ENCODE data around the gene UBE2G2.
A peak's percentile ranks its signal among the peaks of the same experiment; 100 is the strongest.

Gene UBE2G2

GRCh38 chr21:44838951-44839350 lies 37.3 kb upstream of the UBE2G2 start:
- no peak for DNase-seq (ENCODE audit: low read depth, low spot score)
- Histone ChIP-seq H3K4me1 (ENCODE audit: insufficient read depth, insufficient read length) (peaks cover 14% of the 10 kb centered on the region), H3K9ac (ENCODE audit: insufficient read length, low read depth) (no peak overlapping the region), H3K36me3 (ENCODE audit: insufficient read depth, insufficient read length, low read length) (no peaks in the 10 kb centered on the region), H3K9me3 (ENCODE audit: insufficient read depth, low read length) (no peaks in the 10 kb centered on the region), H3K27me3 (ENCODE audit: insufficient read depth, insufficient read length) (no peaks in the 10 kb centered on the region), H3K4me3 (ENCODE audit: insufficient read length, low read depth) (no peak overlapping the region)
- TF ChIP-seq ZNF274 (IDR thresholded peaks at IDR 0.05; ENCODE audit: low read depth, low read length) = no peak
- no peak for TF ChIP-seq YY1 (IDR thresholded peaks at IDR 0.05; ENCODE audit: insufficient read depth, insufficient read length)
- TF ChIP-seq SUZ12 (IDR thresholded peaks at IDR 0.05; ENCODE audit: extremely low read depth, insufficient read depth, insufficient read length) = no peak

- Histone ChIP-seq H3K9ac (ENCODE audit: insufficient read length, low read depth) (peak overlapping the region; percentile 47), H3K27me3 (ENCODE audit: insufficient read depth, insufficient read length) (no peaks in the 10 kb centered on the region), H3K9me3 (ENCODE audit: insufficient read depth, low read length) (no peaks in the 10 kb centered on the region), H3K4me1 (ENCODE audit: insufficient read depth, insufficient read length) (peaks cover 14% of the 10 kb centered on the region), H3K36me3 (ENCODE audit: insufficient read depth, insufficient read length, low read length) (no peaks in the 10 kb centered on the region), H3K4me3 (ENCODE audit: insufficient read length, low read depth) (no peak overlapping the region)
- DNase-seq (ENCODE audit: low read depth, low spot score) = no peak
- TF ChIP-seq ZNF274 (IDR thresholded peaks at IDR 0.05; ENCODE audit: low read depth, low read length) (no peak), SUZ12 (IDR thresholded peaks at IDR 0.05; ENCODE audit: extremely low read depth, insufficient read depth, insufficient read length) (no peak), YY1 (IDR thresholded peaks at IDR 0.05; ENCODE audit: insufficient read depth, insufficient read length) (no peak)
These were observed 36.6 kb upstream of the UBE2G2 start for GRCh38 chr21:44838039-44838895.

- no peaks in the 10 kb centered on the region for H3K9me3 ChIP-seq (ENCODE audit: insufficient read depth, low read length)
- H3K4me3 ChIP-seq (ENCODE audit: insufficient read length, low read depth) = no peak overlapping the region
- TF ChIP-seq ZNF274 (IDR thresholded peaks at IDR 0.05; ENCODE audit: low read depth, low read length) (no peak), YY1 (IDR thresholded peaks at IDR 0.05; ENCODE audit: insufficient read depth, insufficient read length) (no peak), SUZ12 (IDR thresholded peaks at IDR 0.05; ENCODE audit: extremely low read depth, insufficient read depth, insufficient read length) (no peak)
- peak overlapping the region; percentile 25 for H3K9ac ChIP-seq (ENCODE audit: insufficient read length, low read depth)
- H3K27me3 ChIP-seq (ENCODE audit: insufficient read depth, insufficient read length) = no peaks in the 10 kb centered on the region
- no peaks in the 10 kb centered on the region for H3K36me3 ChIP-seq (ENCODE audit: insufficient read depth, insufficient read length, low read length)
- no peak for DNase-seq (ENCODE audit: low read depth, low spot score)
- peaks cover 14% of the 10 kb centered on the region for H3K4me1 ChIP-seq (ENCODE audit: insufficient read depth, insufficient read length)
These were observed 35.9 kb upstream of the UBE2G2 start for GRCh38 chr21:44837537-44837936.

- no peak for TF ChIP-seq SUZ12 (IDR thresholded peaks at IDR 0.05; ENCODE audit: extremely low read depth, insufficient read depth, insufficient read length)
- TF ChIP-seq ZNF274 (IDR thresholded peaks at IDR 0.05; ENCODE audit: low read depth, low read length) = no peak
- no peak for TF ChIP-seq YY1 (IDR thresholded peaks at IDR 0.05; ENCODE audit: insufficient read depth, insufficient read length)
- H3K9ac ChIP-seq (ENCODE audit: insufficient read length, low read depth) = peak overlapping the region; percentile 27
- H3K9me3 ChIP-seq (ENCODE audit: insufficient read depth, low read length) = no peaks in the 10 kb centered on the region
- no peaks in the 10 kb centered on the region for H3K27me3 ChIP-seq (ENCODE audit: insufficient read depth, insufficient read length)
- no peaks in the 10 kb centered on the region for H3K36me3 ChIP-seq (ENCODE audit: insufficient read depth, insufficient read length, low read length)
- peaks cover 14% of the 10 kb centered on the region for H3K4me1 ChIP-seq (ENCODE audit: insufficient read depth, insufficient read length)
- H3K4me3 ChIP-seq (ENCODE audit: insufficient read length, low read depth) = no peak overlapping the region
- DNase-seq (ENCODE audit: low read depth, low spot score) = no peak
These were observed 35.2 kb upstream of the UBE2G2 start for GRCh38 chr21:44836666-44837471.

GRCh38 chr21:44836349-44836665 lies 34.7 kb upstream of the UBE2G2 start:
- Histone ChIP-seq H3K9me3 (ENCODE audit: insufficient read depth, low read length) (no peaks in the 10 kb centered on the region), H3K4me3 (ENCODE audit: insufficient read length, low read depth) (no peak overlapping the region), H3K4me1 (ENCODE audit: insufficient read depth, insufficient read length) (peaks cover 14% of the 10 kb centered on the region), H3K27me3 (ENCODE audit: insufficient read depth, insufficient read length) (no peaks in the 10 kb centered on the region), H3K9ac (ENCODE audit: insufficient read length, low read depth) (no peak overlapping the region), H3K36me3 (ENCODE audit: insufficient read depth, insufficient read length, low read length) (no peaks in the 10 kb centered on the region)
- TF ChIP-seq SUZ12 (IDR thresholded peaks at IDR 0.05; ENCODE audit: extremely low read depth, insufficient read depth, insufficient read length) (no peak), YY1 (IDR thresholded peaks at IDR 0.05; ENCODE audit: insufficient read depth, insufficient read length) (no peak), ZNF274 (IDR thresholded peaks at IDR 0.05; ENCODE audit: low read depth, low read length) (no peak)
- DNase-seq (ENCODE audit: low read depth, low spot score) = no peak

GRCh38 chr21:44835647-44835973 lies 34.0 kb upstream of the UBE2G2 start:
- Histone ChIP-seq H3K9ac (ENCODE audit: insufficient read length, low read depth) (no peak overlapping the region), H3K4me1 (ENCODE audit: insufficient read depth, insufficient read length) (peaks cover 14% of the 10 kb centered on the region), H3K36me3 (ENCODE audit: insufficient read depth, insufficient read length, low read length) (no peaks in the 10 kb centered on the region), H3K27me3 (ENCODE audit: insufficient read depth, insufficient read length) (no peaks in the 10 kb centered on the region), H3K4me3 (ENCODE audit: insufficient read length, low read depth) (no peak overlapping the region), H3K9me3 (ENCODE audit: insufficient read depth, low read length) (no peaks in the 10 kb centered on the region)
- TF ChIP-seq SUZ12 (IDR thresholded peaks at IDR 0.05; ENCODE audit: extremely low read depth, insufficient read depth, insufficient read length) = no peak
- no peak for DNase-seq (ENCODE audit: low read depth, low spot score)

GRCh38 chr21:44834951-44835646 lies 33.5 kb upstream of the UBE2G2 start:
- Histone ChIP-seq H3K36me3 (ENCODE audit: insufficient read depth, insufficient read length, low read length) (no peaks in the 10 kb centered on the region), H3K9me3 (ENCODE audit: insufficient read depth, low read length) (no peaks in the 10 kb centered on the region; the same call in 1 of the 2 replicates), H3K9ac (ENCODE audit: insufficient read length, low read depth) (no peak overlapping the region), H3K4me3 (ENCODE audit: insufficient read length, low read depth) (no peak overlapping the region), H3K27me3 (ENCODE audit: insufficient read depth, insufficient read length) (no peaks in the 10 kb centered on the region), H3K4me1 (ENCODE audit: insufficient read depth, insufficient read length) (peaks cover 14% of the 10 kb centered on the region)
- no peak for TF ChIP-seq YY1 (IDR thresholded peaks at IDR 0.05; ENCODE audit: insufficient read depth, insufficient read length)
- no peak for TF ChIP-seq ZNF274 (IDR thresholded peaks at IDR 0.05; ENCODE audit: low read depth, low read length)
- TF ChIP-seq SUZ12 (IDR thresholded peaks at IDR 0.05; ENCODE audit: extremely low read depth, insufficient read depth, insufficient read length) = no peak
- DNase-seq (ENCODE audit: low read depth, low spot score) = no peak

Measured in NT2/D1 (cell line).